GM13977 (cell line): ENCODE measurements around the gene GPR15LG.

Source experiments
- DNase-seq: peaks from one replicate; pipeline ENCODE4 v3.0.0; 2012; ENCODE audit warnings: low spot score
- CTCF ChIP-seq: IDR thresholded peaks from 2 replicates; pipeline ENCODE4 v1.5.1; 2012; ENCODE audit warnings: mild to moderate bottlenecking, control low read depth; ENCODE audit not compliant: insufficient read depth; ENCODE audit errors: extremely low read depth, missing control alignments
- in situ Hi-C: fragments of 300-500 bp; cut with MboI; formaldehyde crosslinking; loops from one replicate; pipeline ENCODE4 v1.12.0; 2022; ENCODE audit warnings: low sequenced_read_pairs, low pct_unique_long_range_greater_than_20kb, mixed read lengths, inconsistent platforms; ENCODE audit not compliant: unreplicated experiment

The GPR15LG gene

GRCh38 chr10:84191106-84191505 lies 17.5 kb downstream of the GPR15LG start:
- no peak for TF ChIP-seq CTCF
- in situ Hi-C loops = no loop called here
- no peak for DNase-seq

- no peak for TF ChIP-seq CTCF
- in situ Hi-C loops = no loop called here
- DNase-seq = no peak
These were observed 19.7 kb downstream of the GPR15LG start for GRCh38 chr10:84193327-84193726.

GRCh38 chr10:84193846-84194423 lies 20.3 kb downstream of the GPR15LG start:
- DNase-seq = no peak
- TF ChIP-seq CTCF = no peak
- in situ Hi-C loops = no loop called here

GRCh38 chr10:84194424-84195043 lies 20.9 kb downstream of the GPR15LG start, which contains the start of gene CDHR1:
TSS of gene CDHR1 (plus strand) at chr10:84194537. CDS start at chr10:84194761, 224 bp downstream.
- DNase-seq = peak; percentile 81
- no peak for TF ChIP-seq CTCF
- in situ Hi-C loops = no loop called here

GRCh38 chr10:84195044-84195830 lies 21.6 kb downstream of the GPR15LG start:
- no peak for TF ChIP-seq CTCF
- DNase-seq = no peak
- in situ Hi-C loops = no loop called here

- no peak for DNase-seq
- in situ Hi-C loops = no loop called here
- TF ChIP-seq CTCF = no peak
These were observed 22.5 kb downstream of the GPR15LG start for GRCh38 chr10:84196083-84196482.
